ENCODE measurements around the gene SORBS1.

DNA sequence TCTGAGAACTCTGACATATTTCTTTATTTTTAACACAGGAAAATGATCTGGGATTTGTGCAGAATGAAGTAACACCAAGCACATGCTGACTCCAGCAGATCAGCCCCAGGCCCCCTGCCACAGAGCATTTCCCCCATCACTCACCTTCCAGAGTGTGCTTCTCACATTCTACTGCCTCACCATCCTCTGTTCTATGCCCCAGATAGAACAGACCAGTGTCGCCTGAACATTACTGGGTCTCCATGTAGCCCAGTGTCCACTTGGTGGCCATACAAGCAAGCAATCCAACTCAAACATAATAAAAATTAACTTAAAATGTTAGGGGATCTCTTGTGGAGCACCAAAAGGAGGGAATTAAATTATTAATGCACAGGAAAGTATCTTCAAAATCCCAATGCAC, 58.8 kb downstream of the SORBS1 start:
- TF ChIP-seq, protein P1, sequence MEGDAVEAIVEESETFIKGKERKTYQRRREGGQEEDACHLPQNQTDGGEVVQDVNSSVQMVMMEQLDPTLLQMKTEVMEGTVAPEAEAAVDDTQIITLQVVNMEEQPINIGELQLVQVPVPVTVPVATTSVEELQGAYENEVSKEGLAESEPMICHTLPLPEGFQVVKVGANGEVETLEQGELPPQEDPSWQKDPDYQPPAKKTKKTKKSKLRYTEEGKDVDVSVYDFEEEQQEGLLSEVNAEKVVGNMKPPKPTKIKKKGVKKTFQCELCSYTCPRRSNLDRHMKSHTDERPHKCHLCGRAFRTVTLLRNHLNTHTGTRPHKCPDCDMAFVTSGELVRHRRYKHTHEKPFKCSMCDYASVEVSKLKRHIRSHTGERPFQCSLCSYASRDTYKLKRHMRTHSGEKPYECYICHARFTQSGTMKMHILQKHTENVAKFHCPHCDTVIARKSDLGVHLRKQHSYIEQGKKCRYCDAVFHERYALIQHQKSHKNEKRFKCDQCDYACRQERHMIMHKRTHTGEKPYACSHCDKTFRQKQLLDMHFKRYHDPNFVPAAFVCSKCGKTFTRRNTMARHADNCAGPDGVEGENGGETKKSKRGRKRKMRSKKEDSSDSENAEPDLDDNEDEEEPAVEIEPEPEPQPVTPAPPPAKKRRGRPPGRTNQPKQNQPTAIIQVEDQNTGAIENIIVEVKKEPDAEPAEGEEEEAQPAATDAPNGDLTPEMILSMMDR (IDR thresholded peaks at IDR 0.05): no peak
- TF ChIP-seq EZH2phosphoT487 (IDR thresholded peaks at IDR 0.05): no peak
- no peak for TF ChIP-seq EZH2 (IDR thresholded peaks at IDR 0.05)

Data from neural progenitor cell (in vitro differentiated cells).